Omental fat pad (tissue), 4 donors: ENCODE data around the gene RAF1. TPM values are rescaled to one million over a fixed set of nuclear protein-coding genes. Genes with fewer than 3 reads are reported as not detected.
"Not testable (repeated sequence)": the region's sequence is repeated elsewhere in the genome, so short reads cannot be mapped to it uniquely, and the experiment has no call there.

ENCODE experiments used
- ATAC-seq: fragments of 150-250 bp; one replicate; pipeline ENCODE4 v1.9.1; 2016; ENCODE audit warnings: mild to moderate bottlenecking, moderate library complexity; ENCODE audit not compliant: low FRiP score
- DNase-seq: peaks from one replicate; pipeline ENCODE4 v3.0.0-alpha.2; 2019; ENCODE audit warnings: low spot score
- CTCF ChIP-seq, 3 donors: fragments of 450-650 bp; IDR thresholded peaks; one replicate each; pipeline ENCODE4 v1.5.1; 2016 to 2017; ENCODE audit warnings: antibody characterized with exemption in 3 of 3, mild to moderate bottlenecking in 3 of 3, moderate library complexity in 2 of 3
- total RNA-seq, 4 donors: library from RNA; depleted of rRNA; stranded (reverse); fragments of >200 nt; gene quantifications; one replicate each; pipeline ENCODE4 v1.1.0, GENCODE V29; 2016

Gene RAF1
- total RNA-seq, 4 donors from 2014 or later: 83.4 to 120 (median 106) TPM

- DNase-seq (no peak), ATAC-seq (no peak)
- no peak for TF ChIP-seq CTCF (IDR thresholded peaks at IDR 0.05)
Observed at GRCh38 chr3:12705981-12706380, 42.1 kb upstream of the RAF1 start.

DNA sequence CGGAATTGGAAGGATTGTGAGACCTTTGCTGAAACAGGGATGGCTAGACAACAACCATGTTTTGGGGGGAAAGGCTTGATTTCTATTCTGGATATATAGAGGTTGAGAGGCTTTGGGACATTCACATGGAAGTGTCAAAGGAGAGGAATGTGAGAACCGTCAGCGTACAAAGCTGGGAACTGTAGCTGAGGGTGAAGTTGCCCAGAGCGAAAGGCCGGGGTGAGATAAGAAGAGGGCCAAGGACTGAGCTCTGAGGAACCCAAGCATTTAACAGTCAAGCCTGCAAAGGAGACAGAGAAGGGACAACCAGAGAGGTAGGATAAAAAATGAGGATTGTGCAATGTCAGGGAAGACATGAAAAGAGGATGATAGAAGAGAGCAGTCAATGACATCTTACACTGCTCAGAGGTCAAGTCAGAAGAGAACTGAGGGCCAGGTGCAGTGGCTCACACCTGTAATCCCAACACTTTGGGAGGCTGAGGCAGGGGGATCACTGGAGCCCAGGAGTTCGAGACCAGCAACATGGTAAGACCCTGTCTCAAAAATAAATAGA, 41.5 kb upstream of the RAF1 start:
- no peak for ATAC-seq
- no peak for DNase-seq
- no peak for TF ChIP-seq CTCF (IDR thresholded peaks at IDR 0.05)

- no peak for ATAC-seq
- DNase-seq: no peak
- TF ChIP-seq CTCF (IDR thresholded peaks at IDR 0.05): no peak
Observed at GRCh38 chr3:12702501-12702900, 38.6 kb upstream of the RAF1 start.

DNA sequence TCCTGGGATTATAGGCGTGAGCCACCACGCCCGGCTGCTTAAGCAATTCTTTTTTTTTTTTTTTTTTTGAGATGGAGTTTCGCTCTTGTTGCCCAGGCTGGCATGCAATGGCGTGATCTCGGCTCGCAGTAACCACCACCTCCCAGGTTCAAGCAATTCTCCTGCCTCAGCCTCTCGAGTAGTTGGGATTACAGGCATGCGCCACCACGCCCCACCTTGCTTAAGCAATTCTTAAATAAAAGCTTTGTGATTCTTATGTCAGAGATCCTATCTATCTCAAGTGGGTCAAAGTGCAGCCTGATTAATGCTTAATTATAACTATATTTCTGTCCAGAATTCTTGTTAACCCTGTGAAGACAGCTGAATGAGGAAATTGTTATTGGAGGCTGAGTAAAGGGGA, 37.7 kb upstream of the RAF1 start:
- not testable (repeated sequence) for ATAC-seq, DNase-seq

DNA sequence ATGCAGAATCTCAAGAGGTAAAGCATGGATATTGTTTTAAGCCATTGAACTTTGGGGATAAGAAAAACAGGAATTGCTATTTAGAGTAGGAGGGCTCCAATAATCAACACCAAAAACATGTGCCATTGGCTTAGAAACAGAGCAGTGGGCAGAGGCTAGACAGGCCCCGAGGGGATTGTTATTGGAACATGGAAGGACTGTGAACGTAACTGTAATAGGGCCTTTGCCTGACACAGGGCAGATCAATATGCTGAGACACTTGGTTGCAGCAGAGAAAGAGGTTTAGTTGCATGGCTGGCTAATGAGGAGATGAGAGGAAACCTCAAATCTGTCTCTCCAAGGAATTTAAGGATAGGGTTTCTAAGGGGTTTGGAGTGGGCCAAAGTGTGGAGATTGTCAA, 36.9 kb upstream of the RAF1 start:
- TF ChIP-seq CTCF (IDR thresholded peaks at IDR 0.05): no peak
- no peak for ATAC-seq
- no peak for DNase-seq

- DNase-seq (no peak), ATAC-seq (no peak)
- no peak for TF ChIP-seq CTCF (IDR thresholded peaks at IDR 0.05)
Observed at GRCh38 chr3:12695916-12696315, 32.0 kb upstream of the RAF1 start.

- no peak for DNase-seq
- ATAC-seq: no peak
- TF ChIP-seq CTCF (IDR thresholded peaks at IDR 0.05): no peak
Observed at GRCh38 chr3:12695112-12695511, 31.2 kb upstream of the RAF1 start.

DNA sequence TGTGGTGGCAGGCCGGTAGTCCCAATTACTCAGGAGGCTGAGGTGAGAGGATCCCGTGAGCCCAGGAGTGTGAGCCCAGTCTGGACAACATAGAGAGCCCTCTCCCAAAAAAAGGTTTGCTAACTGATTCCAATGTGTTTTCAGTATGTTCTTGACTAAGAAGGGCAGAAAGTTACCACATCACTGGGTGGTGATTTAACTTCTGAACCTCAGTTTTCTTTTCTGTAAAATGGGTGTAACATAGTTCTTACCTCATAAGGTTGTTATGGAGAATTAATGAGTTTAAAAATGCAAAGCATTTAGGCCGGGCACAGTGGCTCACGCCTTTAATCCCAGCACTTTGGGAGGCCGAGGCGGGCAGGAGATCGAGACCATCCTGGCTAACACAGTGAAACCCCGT, 28.5 kb upstream of the RAF1 start:
- DNase-seq (no peak), ATAC-seq (no peak)
- TF ChIP-seq CTCF (IDR thresholded peaks at IDR 0.05): no peak
